Measurements from ENCODE around the gene SRRM4.
"Not testable (repeated sequence)": the region's sequence is repeated elsewhere in the genome, so short reads cannot be mapped to it uniquely, and the experiment has no call there.

SRRM4 gene

DNA sequence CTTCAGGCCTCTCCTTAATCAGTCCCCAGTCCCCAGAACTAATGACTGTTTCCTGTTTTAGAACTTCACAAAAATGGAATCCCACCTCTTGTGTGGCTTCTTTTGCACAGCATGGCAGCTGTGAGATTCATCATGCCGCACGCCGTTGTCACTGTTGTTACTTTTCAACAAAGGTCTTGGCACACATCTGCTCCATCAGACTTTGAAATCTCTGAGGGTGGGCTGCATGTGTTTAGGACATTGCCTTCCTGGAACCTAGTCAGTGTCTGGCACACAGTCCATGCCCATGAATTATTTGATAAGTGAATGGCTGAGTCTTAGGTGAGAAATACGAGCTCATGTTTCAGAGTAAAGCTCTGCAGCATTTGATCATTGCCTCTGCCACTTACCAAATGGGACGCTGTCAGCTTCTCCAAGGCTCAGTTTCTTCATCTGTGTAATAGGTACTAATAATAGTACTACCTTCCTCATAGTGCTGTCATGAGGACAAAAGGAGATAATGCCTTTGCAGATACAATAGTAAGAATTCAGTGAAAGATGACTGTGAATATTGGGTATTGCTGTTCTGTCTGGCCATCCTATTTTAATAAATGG, 90.4 kb downstream of the SRRM4 start:
- no peak for DNase-seq

DNA sequence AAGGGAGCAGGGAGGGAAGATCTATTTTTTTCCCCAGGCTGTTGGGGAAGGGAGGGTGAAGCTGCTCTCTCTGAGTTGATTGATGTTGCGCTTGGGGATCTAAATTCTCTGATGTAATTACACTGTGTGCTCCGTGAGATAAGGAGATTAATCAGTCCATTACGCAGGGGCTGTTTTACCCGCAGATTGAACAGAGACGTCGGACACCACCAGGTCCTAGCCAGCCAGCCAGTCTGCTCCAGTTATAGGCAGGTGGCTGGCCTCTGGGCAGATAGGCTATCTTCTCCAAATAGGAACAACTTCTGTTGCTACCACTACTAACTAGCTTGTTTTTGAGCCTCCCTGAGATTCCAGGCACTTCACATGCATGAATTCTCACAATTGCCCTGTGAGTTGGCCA, 91.1 kb downstream of the SRRM4 start:
- no peak for DNase-seq

DNA sequence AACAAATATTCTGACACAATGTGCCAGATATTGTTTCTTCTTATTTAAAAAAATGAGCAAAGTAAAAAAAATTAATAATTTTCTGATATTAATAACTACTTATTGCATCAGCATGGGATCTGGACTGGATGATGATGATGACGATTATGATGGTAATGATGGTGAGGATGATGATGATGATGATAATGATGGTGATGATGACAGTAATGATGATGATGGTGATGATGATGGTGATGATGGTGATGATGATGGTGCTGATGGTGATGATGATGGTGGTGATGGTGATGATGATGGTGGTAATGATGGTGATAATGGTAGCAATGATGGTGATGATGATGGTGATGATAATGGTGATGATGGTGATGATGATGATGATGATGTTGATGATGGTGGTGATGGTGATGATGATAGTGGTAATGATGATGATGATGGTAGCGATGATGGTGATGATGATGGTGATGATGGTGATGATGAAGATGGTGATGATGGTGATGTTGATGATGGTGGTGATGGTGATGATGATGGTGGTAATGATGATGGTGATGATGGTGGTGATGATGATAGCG, 94.0 kb downstream of the SRRM4 start:
- no peak for DNase-seq

DNA sequence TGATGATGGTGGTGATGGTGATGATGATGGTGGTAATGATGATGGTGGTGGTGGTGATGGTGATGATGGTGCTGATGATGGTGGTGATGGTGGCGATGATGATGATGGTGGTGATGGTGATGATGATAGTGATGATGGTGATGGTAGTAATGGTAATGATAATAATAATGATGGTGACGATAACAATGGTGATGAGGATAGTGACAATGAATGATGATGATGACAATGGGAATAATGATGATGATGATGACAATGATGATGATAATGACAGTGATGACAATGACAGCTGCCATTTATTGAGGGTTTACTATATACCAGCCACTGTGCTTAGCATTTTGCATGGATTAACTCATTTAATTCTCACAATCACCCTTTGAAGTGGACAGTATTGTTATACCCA, 94.6 kb downstream of the SRRM4 start:
- DNase-seq: no peak

DNA sequence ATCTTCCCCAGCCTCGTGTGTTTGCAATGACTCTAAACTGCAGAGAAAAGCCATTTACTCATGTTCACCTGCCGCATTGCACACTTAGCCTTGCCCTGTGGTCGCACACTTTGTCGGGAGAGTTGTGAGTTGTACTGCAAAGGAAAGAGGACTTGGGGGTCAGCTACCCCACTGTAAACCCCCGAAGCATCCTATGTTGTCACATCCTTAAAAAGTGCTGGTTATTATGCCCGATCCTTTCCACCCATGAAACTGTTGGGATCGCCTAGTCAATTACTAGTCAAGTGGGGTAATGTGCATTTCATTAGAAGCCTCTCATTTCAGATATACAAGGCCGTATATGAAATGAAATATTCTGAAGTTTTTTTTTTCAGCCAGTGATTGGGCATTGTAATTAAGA, 98.2 kb downstream of the SRRM4 start:
- DNase-seq: no peak

DNA sequence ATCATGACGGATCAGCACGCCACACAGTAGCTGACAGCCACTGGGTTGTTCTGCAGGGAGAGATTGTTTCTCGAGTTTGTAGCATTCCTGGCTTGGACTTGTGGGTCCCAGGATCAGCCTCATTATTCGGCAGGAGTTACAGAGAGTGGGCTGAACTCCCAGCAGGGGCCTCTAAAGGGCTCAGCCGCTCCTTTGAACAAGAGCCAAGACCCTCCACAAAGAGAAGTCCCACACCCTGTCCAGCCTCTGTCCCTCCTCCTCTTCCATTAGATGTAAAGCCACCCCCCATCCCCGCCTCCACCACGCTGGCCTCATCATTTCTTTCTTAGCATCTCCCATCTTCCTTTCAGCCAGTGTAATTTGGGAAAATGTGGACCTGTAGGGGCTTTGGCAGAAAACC, 100.7 kb downstream of the SRRM4 start:
- DNase-seq: no peak

DNA sequence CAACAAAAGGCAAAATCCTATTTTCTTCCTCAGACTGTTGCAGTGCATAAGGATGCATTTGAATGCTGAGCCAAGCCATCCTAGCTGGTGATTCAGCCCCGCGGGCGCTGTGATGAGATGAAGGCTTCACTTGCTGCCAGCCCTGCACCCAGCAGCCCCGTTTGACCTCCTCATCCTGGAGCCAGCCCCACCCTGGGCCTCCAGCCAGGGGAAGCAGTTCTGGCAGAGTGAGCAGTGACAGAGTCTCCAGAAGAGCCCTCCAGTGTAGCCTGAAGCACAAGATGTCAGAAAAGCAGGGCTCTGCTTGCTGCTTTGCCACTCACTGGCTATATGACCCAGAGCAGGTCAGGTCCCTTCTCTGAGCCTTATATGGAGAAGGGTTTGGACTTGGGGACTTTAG, 101.2 kb downstream of the SRRM4 start:
- no peak for DNase-seq

DNA sequence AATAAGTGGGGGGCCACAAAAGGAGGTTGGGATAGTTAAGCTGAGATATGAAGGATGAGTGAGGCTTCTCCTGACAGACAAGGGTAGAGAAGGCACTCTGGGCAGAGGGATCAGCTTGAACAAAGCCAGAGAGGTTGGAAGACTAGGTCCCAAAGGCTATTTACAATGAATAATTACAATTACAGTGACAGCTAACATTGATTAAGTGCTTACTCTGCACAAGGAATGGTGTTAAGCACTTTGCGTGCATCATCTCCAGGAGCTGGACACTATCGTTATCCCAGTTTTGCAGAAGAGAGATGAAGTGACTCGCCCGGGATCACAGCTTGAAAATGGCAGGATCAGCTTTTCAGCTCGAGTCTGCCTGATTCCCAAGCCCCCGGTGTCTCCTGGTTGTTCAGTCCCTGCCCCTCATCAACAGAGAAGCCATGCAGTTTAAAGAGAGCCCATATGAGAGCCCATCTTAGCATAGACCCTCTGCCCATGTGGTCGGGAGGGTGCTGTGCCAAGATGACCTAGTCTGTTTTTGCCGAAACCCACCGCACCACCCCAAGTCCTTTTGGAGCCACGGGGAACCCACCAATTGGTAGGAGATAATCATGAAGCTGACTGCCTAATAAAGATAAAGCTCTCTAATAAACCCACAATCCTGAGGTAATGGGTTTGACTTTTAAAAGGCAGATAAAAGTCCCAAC, 107.5 kb downstream of the SRRM4 start:
- no peak for DNase-seq

DNA sequence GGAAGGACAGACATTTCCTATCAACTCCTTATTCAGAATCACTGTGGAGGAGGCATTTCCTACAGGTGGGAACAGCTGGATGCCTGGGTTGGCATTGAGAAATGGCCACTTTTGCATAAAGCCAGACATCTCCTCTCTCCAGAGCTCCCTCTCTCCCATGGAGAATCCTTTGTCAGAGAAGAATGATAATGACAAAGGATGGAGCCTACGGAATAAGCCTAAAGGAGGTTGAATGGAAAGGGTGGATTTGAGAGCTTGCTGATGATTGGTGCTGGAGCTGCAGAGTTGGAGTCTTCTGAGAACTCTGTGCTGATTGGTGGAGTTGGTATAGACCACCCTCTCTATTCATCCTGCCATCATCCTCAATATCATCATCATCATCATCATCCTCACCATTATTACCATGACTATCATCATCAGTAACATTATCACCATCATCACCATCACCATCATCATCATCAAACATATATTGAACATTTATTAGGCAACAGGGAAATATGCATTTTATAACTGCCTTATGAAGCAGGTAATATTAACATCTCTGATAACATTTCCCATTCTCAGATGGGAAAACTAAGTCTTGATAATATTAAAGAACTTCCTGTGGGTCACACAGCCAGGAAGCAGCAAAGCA, 108.2 kb downstream of the SRRM4 start:
- DNase-seq: no peak

DNA sequence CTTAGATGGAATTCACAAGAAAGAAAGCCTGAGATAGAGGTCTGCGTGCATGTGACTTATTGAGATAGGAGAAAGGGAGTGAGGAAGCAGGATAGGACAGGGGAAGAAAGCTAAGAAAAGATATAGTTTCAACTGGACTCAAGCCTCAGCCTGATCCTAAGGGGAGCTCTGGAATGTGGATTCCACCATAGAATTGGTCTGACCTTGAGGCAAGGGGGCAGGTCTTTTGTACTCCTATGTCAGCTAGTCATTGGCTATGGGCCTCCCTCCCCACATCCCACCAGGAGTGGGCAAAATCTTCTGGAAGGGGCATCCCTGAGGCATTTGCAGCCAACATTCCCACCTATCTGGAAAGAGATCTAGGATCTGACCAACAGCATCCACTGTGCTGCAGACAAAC, 108.9 kb downstream of the SRRM4 start:
- DNase-seq: no peak

DNA sequence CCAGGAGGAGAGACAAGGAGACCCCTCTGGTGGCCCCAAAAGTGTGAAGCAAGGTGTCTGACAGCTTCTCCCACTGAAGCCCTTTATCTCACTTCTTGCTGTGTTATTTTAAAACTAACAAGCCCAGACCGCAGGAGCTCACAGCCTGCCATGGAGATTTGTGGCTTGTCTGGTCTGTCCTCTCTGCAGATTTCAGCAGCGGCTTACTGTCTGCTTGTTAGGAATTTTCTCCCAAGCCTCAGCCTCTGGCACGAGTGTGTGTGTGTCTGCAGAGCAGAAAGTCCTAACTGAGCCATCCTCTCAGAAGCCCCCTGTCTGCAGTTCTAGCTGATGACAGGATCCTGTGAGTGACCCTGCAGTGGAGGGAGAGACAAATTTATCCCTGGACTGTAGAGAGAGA, 109.5 kb downstream of the SRRM4 start:
- DNase-seq: no peak

DNA sequence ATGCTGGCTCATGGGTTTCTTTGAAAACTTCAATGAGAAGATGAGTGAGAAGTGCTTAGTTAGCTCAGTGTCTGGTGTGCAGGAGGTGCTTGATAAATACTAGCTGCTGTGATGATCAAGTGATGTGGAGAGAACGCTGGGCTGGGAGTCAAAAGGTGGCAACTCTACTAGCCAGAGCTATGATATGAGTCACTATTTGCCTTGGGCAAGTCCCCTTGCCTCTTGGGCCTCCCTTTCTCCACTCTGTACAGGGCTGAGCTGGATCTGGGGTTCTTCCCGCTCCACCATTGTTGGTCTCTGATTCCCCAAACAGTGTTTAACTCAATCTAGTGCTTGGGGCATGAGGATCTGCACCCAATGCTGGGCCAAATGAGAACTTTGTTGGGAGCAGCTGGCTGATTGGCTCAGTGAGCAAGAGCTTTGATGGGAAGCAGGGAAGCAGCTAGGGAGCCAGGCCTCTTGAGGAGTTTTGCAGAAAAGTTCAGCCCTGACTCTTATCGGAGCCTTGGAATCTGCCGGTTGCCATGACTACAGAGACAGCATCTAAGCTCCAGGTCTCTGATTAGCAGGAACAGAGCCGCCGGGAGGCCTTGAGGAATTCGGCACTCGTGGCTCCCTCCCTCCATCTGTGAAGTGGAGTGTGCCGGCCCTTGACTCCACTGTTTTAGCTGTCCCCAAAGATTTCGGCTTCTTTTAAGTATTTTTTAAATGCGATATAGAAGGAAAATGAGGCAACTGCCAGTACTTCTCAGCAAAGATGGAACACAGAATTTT, 115.3 kb downstream of the SRRM4 start:
- DNase-seq: no peak

DNA sequence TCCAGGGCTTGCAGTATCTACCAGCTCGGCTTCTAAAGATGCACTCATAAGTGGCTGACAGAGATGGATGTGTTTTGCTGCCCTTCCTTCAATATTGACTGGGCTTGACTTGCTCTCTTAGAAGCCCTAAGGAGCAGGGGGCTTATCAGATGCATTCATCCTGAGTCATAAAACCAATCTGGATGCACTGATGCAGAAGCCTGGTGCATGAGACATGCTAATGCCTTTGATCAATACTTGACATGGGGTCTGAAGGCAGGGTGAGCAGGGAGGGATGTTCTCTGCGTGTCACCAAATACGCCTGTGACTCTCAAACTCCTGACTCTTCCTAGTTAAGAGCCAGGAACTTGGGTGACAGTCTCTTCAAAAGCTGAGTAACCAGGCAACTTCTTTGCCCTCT, 119.6 kb downstream of the SRRM4 start:
- DNase-seq: no peak

DNA sequence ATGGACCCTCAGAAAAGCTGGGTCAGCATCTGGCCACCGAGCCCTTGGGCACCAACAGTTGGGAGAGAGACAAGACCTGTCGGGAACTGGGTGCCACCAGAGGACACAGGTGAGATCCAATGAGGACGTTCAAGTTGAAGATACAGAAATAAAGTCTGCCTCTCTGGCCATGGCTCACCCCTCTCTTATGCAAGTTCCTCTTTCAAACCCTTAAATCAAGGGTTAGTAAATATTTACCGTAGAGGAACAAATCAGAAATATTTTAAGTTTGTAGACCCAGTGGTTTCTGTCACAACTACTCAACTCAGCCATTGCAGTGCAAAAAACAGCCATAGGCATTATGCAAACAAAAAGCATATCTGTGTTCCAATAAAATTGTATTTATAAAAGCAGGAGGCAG, 120.9 kb downstream of the SRRM4 start:
- no peak for DNase-seq

DNA sequence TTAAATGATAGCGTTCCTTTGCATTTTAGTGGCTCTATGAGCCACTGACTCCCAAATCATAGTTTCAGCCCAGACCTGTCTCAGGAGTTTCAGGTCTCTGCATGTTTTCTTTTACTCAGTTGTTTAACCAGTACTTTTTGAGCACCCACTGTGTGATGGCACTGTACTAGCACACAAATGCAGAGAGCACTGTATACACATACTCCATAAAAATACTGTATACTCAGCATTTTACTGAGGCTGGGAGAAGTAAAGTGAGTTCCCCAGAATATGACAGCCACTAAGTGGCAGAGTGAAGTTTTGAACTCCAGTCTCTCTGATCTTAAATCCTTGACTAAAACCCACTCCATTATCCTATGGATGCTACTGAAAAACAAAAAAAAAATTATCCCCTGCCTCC, 121.4 kb downstream of the SRRM4 start:
- no peak for DNase-seq

DNA sequence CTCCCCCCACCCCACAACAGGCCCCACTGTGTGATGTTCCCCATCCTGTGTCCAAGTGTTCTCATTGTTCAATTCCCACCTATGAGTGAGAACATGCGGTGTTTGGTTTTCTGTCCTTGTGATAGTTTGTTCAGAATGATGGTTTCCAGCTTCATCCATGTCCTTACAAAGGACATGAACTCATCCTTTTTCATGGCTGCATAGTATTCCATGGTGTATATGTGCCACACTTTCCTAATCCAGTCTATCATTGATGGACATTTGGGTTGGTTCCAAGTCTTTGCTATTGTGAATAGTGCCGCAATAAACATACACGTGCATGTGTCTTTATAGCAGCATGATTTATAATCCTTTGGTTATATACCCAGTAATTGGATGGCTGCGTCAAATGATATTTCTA, 123.6 kb downstream of the SRRM4 start:
- DNase-seq: not testable (repeated sequence)

DNA sequence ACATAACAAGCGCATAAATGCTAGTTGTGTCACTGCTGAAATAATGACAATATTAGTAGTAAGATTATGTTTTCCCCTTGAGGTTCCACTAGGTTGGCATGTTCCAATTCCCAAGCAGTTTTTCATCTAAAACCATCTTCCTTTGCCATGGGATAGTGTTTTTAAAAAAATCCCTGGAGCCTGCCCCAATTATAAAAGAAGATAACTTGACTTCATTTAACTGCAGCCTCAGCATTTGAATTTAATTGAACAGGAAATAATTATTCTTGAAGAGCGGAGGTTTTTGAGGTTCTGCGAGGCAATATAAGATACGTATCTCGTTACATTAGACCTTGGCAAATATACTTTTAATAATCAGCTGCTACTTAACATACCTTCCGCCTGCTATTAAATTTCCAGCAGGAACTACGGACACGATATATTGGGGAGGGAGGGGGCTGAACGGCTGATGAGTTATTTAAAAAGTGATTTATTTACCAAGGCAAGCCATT, 132.2 kb downstream of the SRRM4 start:
- no peak for DNase-seq

DNA sequence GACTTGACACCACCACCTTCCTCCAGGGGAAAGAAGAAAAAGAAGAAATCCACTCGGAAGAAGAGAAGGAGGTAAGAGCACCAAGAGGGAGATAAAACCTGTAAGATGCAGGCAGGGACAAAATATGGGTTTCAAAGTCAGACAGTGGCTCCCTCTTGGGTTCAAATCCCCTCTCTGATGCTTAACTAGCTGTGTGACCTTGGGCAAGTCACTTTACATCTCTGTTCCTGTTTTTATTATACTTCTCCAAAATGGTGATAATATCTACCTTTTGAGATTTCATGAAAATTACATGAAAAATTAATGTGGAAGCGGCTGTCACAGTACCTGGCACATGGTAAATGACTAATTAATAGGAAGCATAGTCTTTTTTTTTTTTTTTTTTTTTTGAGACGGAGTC, 133.0 kb downstream of the SRRM4 start:
- no peak for DNase-seq

DNA sequence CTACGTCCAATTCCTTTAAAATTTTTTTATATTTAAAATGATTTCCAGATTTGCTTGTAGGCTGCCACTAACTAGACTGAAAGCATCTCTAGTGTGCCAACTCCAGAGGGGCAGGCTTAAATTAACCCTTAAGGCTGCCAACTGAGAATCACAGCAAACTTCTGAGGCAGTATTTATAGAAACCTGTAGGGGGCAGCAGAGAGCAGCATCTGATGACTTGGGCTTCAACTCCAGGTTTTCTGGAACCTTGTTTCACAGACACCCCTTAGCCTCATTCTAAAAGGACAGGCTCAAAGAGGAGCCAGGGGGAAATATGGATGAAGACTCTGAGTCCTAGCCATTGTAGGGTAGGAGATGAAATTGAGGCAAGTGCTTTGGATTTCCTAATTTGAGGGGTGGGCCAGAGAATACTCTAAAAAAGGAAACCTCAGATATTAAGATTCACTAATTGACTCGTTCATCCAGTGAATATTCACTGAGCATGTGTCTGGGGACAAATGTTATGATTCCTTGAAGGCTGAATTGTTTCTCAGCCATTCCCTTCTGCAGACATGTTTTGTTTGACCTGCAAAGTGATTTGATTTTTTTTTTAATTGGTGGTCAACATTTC, 134.1 kb downstream of the SRRM4 start:
- peak; percentile 42 to 51 for DNase-seq

DNA sequence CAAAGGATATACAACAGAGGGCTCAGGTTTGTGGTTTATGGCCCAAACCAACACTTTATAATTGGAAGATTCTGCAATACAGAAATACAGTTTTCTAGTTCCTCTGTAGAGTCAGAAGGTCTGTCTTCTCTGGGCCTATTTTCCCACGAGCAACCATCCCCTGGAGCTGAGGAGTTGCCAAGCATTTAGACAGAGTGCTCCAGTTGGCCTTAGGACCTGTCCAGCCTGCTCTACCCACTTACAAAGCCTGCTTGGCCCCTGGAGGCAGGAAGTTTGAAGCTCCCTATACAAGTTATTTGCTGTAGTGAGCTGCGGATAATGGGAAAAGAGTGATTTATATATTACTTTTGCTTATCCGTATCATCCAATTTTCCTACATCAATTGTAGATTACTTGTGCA, 136.6 kb downstream of the SRRM4 start:
- DNase-seq: no peak

DNA sequence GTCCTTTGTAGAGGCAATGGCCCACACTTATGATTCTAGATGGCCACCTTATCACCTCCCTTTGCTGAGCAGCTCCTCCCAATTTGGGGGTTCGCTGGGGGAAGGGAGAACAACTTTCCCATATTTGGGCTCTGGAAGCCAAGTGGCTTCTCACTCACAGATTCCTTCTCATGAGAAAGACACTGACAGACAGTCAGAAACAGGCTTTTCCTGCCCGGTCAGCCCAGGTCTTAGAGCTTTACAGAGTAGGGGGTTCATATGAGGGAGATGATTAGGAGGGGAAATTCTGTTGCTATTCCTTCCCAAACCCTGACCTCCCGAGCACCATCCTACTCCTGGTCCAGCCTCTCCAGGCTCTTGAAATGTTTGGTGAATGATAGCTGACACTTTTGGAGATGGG, 137.3 kb downstream of the SRRM4 start:
- DNase-seq: no peak

DNA sequence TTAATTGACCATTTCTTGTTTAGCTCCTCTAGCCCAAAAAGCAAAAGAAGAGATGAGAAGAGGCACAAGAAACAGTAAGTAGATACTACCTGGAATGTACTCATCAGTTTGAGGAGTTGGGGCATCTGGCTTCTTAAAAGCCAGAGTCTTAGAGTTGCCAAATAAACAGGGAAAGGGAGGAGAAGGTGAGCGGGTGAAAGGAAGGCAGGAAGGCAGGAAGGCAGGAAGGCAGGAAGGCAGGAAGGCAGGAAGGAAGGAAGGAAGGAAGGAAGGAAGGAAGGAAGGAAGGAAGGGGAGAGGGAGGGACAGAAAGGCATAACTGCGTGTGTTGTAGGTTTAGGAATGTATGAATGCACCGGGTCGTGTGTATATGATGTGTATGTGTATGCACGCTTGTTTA, 140.7 kb downstream of the SRRM4 start:
- DNase-seq: no peak

DNA sequence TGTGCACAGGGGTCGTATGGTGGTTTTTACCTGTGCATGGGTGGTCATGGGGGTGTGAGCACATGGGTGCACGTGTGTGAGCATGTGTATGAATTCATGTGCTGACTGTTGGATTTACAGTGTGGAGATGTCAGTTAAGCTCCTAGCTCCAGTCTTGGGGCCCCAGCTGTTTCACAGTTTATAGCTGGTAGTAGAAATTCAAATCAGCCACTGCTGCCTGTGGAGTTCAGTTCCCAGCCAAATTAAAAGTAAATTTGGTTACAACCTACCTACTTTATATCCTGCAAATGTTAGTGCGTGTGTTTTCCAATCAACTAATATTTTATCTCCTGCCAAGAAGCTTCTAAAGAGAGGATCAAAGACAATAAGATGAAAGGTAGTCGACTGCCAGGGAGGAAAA, 141.4 kb downstream of the SRRM4 start:
- DNase-seq: no peak
